Measurements from ENCODE around the gene RUNX2.

Gene RUNX2

GRCh38 chr6:45434381-45434700 lies 106.2 kb downstream of the RUNX2 start:
- TF ChIP-seq CTCF (IDR thresholded peaks at IDR 0.05; ENCODE audit: extremely low read depth, missing control alignments), result no peak
- DNase-seq (ENCODE audit: low spot score), result no peak

GRCh38 chr6:45436544-45437438 lies 108.7 kb downstream of the RUNX2 start:
- no peak for TF ChIP-seq CTCF (IDR thresholded peaks at IDR 0.05; ENCODE audit: extremely low read depth, missing control alignments)
- peak; percentile 31 for DNase-seq (ENCODE audit: low spot score)

- TF ChIP-seq CTCF (IDR thresholded peaks at IDR 0.05; ENCODE audit: extremely low read depth, missing control alignments), result no peak
- no peak for DNase-seq (ENCODE audit: low spot score)
These were observed 109.3 kb downstream of the RUNX2 start for GRCh38 chr6:45437439-45437815.

GRCh38 chr6:45438151-45438550 lies 110.0 kb downstream of the RUNX2 start:
- TF ChIP-seq CTCF (IDR thresholded peaks at IDR 0.05; ENCODE audit: extremely low read depth, missing control alignments), result no peak
- DNase-seq (ENCODE audit: low spot score), result no peak

- no peak for DNase-seq (ENCODE audit: low spot score)
- no peak for TF ChIP-seq CTCF (IDR thresholded peaks at IDR 0.05; ENCODE audit: extremely low read depth, missing control alignments)
These were observed 110.8 kb downstream of the RUNX2 start for GRCh38 chr6:45438849-45439406.

- DNase-seq (ENCODE audit: low spot score), result no peak
- TF ChIP-seq CTCF (IDR thresholded peaks at IDR 0.05; ENCODE audit: extremely low read depth, missing control alignments), result no peak
These were observed 111.3 kb downstream of the RUNX2 start for GRCh38 chr6:45439459-45439858.

GRCh38 chr6:45439861-45440388 lies 111.8 kb downstream of the RUNX2 start:
- no peak for DNase-seq (ENCODE audit: low spot score)
- TF ChIP-seq CTCF (IDR thresholded peaks at IDR 0.05; ENCODE audit: extremely low read depth, missing control alignments), result no peak
